Esophagus (tissue), 2 donors: ENCODE results near the gene DYRK2. TPM values are rescaled to one million over a fixed set of nuclear protein-coding genes. Genes with fewer than 3 reads are reported as not detected.

ENCODE experiments used
- H3K27ac ChIP-seq, 2 donors: one replicate each; pipeline ENCODE4 v1.5.1; 2013; ENCODE audit warnings: low read depth in 2 of 2, mild to moderate bottlenecking in 2 of 2, inconsistent platforms in 1 of 2, low read length in 1 of 2, moderate library complexity in 1 of 2
- H3K27me3 ChIP-seq, 2 donors: one replicate each; pipeline ENCODE4 v1.6.1; 2013; ENCODE audit warnings: low read length in 2 of 2, control low read depth in 1 of 2, mild to moderate bottlenecking in 1 of 2; ENCODE audit not compliant: insufficient read depth in 2 of 2, control insufficient read depth in 1 of 2
- H3K36me3 ChIP-seq, 2 donors: one replicate each; pipeline ENCODE4 v1.6.1; 2013; ENCODE audit warnings: low read length in 1 of 2; ENCODE audit not compliant: control insufficient read depth in 2 of 2, insufficient read depth in 2 of 2
- H3K4me1 ChIP-seq, 2 donors: one replicate each; pipeline ENCODE4 v1.6.1; 2013; ENCODE audit warnings: low read length in 1 of 2; ENCODE audit not compliant: control insufficient read depth in 2 of 2, insufficient read depth in 2 of 2
- H3K4me3 ChIP-seq, 2 donors: one replicate each; pipeline ENCODE4 v1.5.1; 2013; ENCODE audit warnings: low read length in 2 of 2, mild to moderate bottlenecking in 2 of 2, low read depth in 1 of 2, moderate library complexity in 1 of 2
- H3K9me3 ChIP-seq, 2 donors: one replicate each; pipeline ENCODE4 v1.6.1; 2013; ENCODE audit warnings: mild to moderate bottlenecking in 2 of 2, low read depth in 1 of 2, low read length in 1 of 2, moderate library complexity in 1 of 2; ENCODE audit not compliant: control insufficient read depth in 2 of 2, insufficient read depth in 1 of 2
- WGBS, 2 donors: extraction: QIAGEN DNeasy Blood & Tissue Kit; methylation state at CpG; one replicate each; pipeline ENCODE4 v1.1.7; 2013; 5-methylcytosine and 5-hydroxymethylcytosine counted together
- polyA plus RNA-seq, 2 donors: library from polyadenylated mRNA; stranded (reverse); fragments of 200-250 nt; gene quantifications; one replicate each; pipeline ENCODE4 v1.2.3, GENCODE V29; 2013
- donor health status: healthy with polysubstance abuse.
- donor health status: Bipolar disorder and iron deficiency.

DYRK2 gene
- polyA plus RNA-seq, 2 donors = 3.2 to 6.2 TPM

- WGBS, 2 donors = 35 to 38% methylated on average over 5 of the region's 5 CpGs
- Histone ChIP-seq H3K9me3 (no peaks in the 10 kb centered on the region), H3K27ac (no peak overlapping the region), H3K4me3 (peak overlapping the region in 1 of 2 donors; percentile 93), H3K4me1 (peaks cover 0 to 3% of the 10 kb centered on the region in 2 donors), H3K27me3 (no peaks in the 10 kb centered on the region), H3K36me3 (no peaks in the 10 kb centered on the region)
Measured at GRCh38 chr12:67651132-67651695, 2.7 kb downstream of the DYRK2 start.

- peaks cover 0 to 16% of the 10 kb centered on the region in 2 donors for H3K36me3 ChIP-seq
- H3K4me3 ChIP-seq = no peak overlapping the region
- H3K27ac ChIP-seq = no peak overlapping the region
- H3K4me1 ChIP-seq = peaks cover 0 to 2% of the 10 kb centered on the region in 2 donors
- no peaks in the 10 kb centered on the region for H3K27me3 ChIP-seq
- no peaks in the 10 kb centered on the region for H3K9me3 ChIP-seq
Measured at GRCh38 chr12:67655829-67656228, 7.3 kb downstream of the DYRK2 start.

GRCh38 chr12:67656251-67656650 lies 7.7 kb downstream of the DYRK2 start:
- H3K9me3 ChIP-seq = no peaks in the 10 kb centered on the region
- peaks cover 0 to 16% of the 10 kb centered on the region in 2 donors for H3K36me3 ChIP-seq
- H3K27ac ChIP-seq = no peak overlapping the region
- no peaks in the 10 kb centered on the region for H3K27me3 ChIP-seq
- H3K4me3 ChIP-seq = no peak overlapping the region
- peaks cover 0 to 2% of the 10 kb centered on the region in 2 donors for H3K4me1 ChIP-seq
- 68 to 80% methylated on average over 2 of the region's 2 CpGs for WGBS, 2 donors

GRCh38 chr12:67658486-67658885 lies 9.9 kb downstream of the DYRK2 start:
- H3K9me3 ChIP-seq = no peaks in the 10 kb centered on the region
- no peaks in the 10 kb centered on the region for H3K27me3 ChIP-seq
- H3K4me1 ChIP-seq = peaks cover 0 to 2% of the 10 kb centered on the region in 2 donors
- no peak overlapping the region for H3K4me3 ChIP-seq
- WGBS, 2 donors = 79 to 88% methylated on average over 8 of the region's 8 CpGs
- H3K27ac ChIP-seq = no peak overlapping the region
- peaks cover 0 to 16% of the 10 kb centered on the region in 2 donors for H3K36me3 ChIP-seq

GRCh38 chr12:67659292-67659691 lies 10.7 kb downstream of the DYRK2 start:
- H3K27ac ChIP-seq = no peak overlapping the region
- WGBS, 2 donors = 64 to 70% methylated on average over 4 of the region's 4 CpGs
- no peaks in the 10 kb centered on the region for H3K9me3 ChIP-seq
- no peaks in the 10 kb centered on the region for H3K27me3 ChIP-seq
- H3K4me1 ChIP-seq = peaks cover 0 to 2% of the 10 kb centered on the region in 2 donors
- no peak overlapping the region for H3K4me3 ChIP-seq
- peaks cover 0 to 16% of the 10 kb centered on the region in 2 donors for H3K36me3 ChIP-seq

GRCh38 chr12:67661311-67662021 lies 12.9 kb downstream of the DYRK2 start:
- Histone ChIP-seq H3K36me3 (peaks cover 0 to 16% of the 10 kb centered on the region in 2 donors), H3K4me3 (no peak overlapping the region), H3K4me1 (peaks cover 0 to 2% of the 10 kb centered on the region in 2 donors), H3K9me3 (no peaks in the 10 kb centered on the region), H3K27me3 (no peaks in the 10 kb centered on the region), H3K27ac (no peak overlapping the region)
- 52 to 57% methylated on average over 4 of the region's 4 CpGs for whole genome bisulfite sequencing, 2 donors

GRCh38 chr12:67662910-67663538 lies 14.5 kb downstream of the DYRK2 start:
- Histone ChIP-seq H3K4me1 (peaks cover 0 to 2% of the 10 kb centered on the region in 2 donors), H3K4me3 (no peak overlapping the region), H3K36me3 (peaks cover 0 to 6% of the 10 kb centered on the region in 2 donors), H3K27me3 (no peaks in the 10 kb centered on the region), H3K9me3 (no peaks in the 10 kb centered on the region), H3K27ac (no peak overlapping the region)
- 67 to 68% methylated on average over 3 of the region's 3 CpGs for WGBS, 2 donors

GRCh38 chr12:67664171-67664570 lies 15.6 kb downstream of the DYRK2 start:
- Histone ChIP-seq H3K9me3 (no peaks in the 10 kb centered on the region), H3K27me3 (no peaks in the 10 kb centered on the region), H3K27ac (no peak overlapping the region), H3K36me3 (no peaks in the 10 kb centered on the region), H3K4me1 (no peaks in the 10 kb centered on the region), H3K4me3 (no peak overlapping the region)
- WGBS, 2 donors = 67 to 71% methylated on average over 2 of the region's 2 CpGs

- Histone ChIP-seq H3K4me3 (no peak overlapping the region), H3K9me3 (no peaks in the 10 kb centered on the region), H3K27me3 (no peaks in the 10 kb centered on the region), H3K36me3 (no peaks in the 10 kb centered on the region), H3K4me1 (peaks cover 0 to 2% of the 10 kb centered on the region in 2 donors), H3K27ac (no peak overlapping the region)
- WGBS, 2 donors = 67 to 76% methylated on average over 1 of the region's 1 CpG
Measured at GRCh38 chr12:67665679-67666078, 17.1 kb downstream of the DYRK2 start.
